SHP77 (cell line): ENCODE measurements around the gene SMIM11.
"Not testable (repeated sequence)": the region's sequence is repeated elsewhere in the genome, so short reads cannot be mapped to it uniquely, and the experiment has no call there.

Experiments used
- DNase-seq, 2 experiments: peaks; one replicate each; lab custom pipeline; 2025; lab: John Stamatoyannopoulos, UW

The SMIM11 gene, protein sequence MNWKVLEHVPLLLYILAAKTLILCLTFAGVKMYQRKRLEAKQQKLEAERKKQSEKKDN

DNA sequence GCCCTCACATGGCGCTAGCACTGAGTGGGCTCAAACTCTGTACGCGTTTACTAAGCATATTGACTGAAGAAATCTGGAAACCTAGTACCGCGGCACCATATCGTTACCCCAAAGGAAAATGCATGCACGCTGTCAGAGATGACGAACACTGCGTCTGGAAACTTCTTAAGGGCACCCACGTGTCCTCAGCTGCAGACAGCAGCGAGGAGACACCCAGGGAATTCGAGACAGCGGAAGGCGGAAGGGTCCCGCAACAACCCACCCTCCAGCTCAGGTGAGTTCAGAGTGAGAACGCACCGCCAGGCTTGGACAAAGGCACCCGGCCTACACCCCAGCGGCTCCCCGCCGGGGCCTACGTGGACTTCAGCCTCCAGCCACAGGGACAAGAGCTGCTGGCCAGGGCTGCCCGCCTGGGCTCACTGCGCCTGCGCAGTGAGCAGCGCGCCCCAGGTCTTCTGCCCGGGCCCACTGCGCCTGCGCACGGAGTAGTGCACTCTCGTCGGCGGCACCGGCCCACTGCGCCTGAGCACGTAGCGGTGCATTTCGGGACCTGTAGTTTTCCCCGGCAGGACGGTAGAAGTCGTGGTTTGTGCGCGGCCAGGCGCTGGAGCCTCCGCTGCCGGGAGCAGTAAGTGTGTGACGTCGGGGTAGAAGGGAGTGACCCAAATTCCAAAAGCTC lies at the start of gene SMIM11:
SMIM11 (plus strand) TSS at position 568 of the 679 bp plus-strand sequence. CDS start 3,998 bp downstream, outside the sequence.
- not testable (repeated sequence) for DNase-seq

DNA sequence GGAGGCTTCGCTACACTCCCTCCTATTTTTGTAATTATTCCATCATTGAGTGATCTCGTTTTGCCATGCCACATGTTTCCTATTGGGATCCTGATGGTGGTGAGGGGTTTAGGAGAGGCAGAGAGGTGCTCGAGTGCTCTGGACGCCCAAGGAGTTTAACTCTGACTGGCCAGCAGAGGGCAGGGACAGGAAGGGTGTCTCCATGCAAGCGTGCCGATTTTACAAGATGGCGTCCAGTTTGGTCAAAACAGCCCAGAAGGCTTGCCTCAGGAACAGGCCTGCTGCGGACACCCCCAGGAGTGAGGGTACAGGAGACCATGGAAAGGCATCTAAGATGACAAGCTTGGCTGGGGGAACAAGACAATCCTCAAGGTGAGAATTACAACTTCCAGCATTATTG lies 45.3 kb upstream of the SMIM11 start:
- DNase-seq = no peak

DNA sequence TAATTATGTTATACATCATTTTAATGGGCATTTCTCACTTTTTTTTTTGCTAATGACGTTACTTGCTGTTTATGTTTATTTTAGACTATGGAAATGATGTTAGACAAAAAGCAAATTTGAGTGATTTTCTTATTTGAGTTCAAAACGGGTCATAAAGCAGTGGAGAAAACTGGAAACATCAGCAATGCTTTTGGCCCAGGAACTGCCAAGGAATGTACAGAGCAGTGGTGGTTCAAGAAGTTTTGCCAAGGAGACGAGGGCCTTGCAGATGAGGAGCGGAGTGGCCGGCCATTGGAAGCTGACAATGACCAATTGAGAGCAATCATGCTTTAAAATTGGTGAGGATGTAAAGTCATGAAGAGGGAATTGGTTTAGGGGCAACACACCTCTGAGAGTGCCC lies 43.6 kb upstream of the SMIM11 start:
- DNase-seq = no peak

DNA sequence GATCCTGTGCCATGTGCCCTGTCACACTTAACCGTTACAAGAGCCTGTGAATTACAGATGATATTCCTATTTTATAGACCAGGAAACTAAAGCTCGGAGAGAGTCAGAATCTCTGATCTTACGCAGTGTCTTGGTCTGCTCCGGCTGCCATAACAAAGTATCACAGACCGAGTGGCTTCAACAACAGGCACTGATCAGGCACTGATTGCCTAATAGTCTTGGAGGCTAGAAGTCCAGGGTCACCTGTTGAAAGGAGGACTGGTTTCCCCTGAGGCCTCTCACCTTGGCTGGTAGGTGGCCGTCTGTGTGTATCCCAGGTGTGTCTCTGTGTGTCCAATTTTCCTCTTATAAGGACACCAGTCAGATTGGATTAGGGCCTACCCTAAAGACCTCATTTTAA lies 43.0 kb upstream of the SMIM11 start:
- no peak for DNase-seq

DNA sequence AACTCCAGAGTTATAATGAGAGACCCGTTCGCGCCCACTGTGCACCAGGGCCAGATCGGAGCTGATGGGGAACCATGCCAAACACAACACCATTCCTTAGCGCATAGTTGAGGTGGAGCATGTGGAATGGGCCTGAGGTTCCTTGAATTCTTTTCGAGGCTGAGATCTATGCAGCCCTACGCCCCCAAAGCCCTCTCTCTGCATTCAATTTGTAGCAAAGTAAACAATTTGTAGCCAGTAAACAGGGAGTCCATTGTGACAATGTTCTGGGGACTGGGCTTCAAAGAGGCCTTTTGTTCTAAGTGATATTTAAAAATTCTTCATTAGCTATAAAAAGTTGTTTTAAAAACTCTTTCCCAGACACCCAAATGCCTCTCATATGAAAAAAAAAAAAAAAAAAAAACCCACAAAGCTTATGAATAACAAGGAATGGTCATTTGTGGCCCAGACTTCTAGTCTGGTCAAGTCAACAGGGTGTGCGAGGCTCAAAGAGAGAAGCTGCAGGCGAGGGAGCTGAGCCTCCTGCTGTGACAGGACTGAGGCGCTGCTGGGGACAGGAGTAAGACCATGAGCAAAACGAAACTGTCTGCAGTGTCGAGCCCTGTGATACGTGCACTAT lies 42.1 kb upstream of the SMIM11 start:
- no peak for DNase-seq

DNA sequence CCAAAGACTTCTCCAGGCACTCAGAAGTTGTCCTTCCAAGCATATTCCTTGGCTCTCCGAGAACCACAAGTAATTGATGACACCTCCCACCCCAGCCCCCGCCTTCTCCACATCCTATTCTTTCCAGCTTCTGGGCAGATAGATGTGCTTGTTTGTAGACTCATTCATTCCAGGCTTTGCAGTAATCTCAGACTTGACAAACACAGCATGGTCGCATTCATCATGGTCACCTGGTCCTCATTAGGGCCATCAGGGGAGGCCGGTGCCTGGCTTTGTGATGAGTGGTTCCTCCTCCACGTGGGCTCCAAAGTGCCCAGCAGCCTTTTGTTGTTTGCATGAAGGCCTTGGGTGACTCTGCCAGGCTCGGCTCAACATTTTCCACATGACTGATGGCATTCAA lies 40.0 kb upstream of the SMIM11 start:
- DNase-seq = no peak

DNA sequence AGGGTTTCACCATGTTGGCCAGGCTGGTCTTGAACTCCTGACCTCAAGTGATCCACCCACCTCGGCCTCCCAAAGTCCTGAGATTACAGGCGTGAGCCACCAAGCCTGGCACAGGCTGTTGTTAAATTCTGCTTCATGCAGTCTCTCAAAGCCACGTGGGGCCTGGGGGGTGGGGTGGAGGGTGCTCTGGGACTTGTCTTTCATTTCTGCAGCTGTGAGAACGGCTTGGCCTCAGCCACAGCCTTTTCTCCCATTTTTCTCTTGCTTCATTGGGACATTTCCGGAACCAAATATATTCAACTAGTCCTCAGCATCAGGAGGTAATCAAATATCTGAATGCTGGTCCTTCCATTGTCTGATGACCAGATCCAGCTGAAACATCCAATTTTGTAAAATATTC lies 39.1 kb upstream of the SMIM11 start:
- DNase-seq = no peak

DNA sequence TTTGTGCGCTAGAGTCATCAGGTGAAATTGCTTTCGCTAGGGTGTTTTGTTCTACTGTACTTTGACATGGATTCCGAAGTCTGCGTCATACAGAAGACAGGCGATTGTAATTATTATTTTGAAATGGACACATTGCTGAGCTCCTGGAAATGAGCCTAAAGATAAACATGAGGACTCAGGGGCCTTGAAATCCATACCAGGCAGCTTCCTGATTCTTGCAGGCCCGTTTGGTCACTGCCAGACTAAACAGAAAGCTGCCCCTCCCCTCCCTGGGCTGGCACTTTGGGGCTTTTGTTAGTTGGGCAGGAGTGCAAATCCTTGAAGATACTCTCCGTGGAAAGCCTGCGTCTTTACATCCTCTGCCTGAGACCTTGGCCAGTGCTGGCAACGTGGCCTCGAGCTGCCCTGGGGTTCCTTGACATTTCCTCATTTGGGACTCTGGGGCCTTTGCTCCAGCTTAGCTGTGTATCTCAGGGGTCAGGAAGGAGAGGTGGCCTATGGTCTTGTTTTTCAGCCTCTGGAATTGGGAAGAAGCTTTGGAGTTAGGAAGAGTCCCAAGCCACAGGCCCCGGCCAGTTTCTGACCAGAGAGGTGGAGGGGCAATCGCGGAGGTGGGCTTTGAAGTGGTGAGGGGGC lies 38.4 kb upstream of the SMIM11 start:
- no peak for DNase-seq

DNA sequence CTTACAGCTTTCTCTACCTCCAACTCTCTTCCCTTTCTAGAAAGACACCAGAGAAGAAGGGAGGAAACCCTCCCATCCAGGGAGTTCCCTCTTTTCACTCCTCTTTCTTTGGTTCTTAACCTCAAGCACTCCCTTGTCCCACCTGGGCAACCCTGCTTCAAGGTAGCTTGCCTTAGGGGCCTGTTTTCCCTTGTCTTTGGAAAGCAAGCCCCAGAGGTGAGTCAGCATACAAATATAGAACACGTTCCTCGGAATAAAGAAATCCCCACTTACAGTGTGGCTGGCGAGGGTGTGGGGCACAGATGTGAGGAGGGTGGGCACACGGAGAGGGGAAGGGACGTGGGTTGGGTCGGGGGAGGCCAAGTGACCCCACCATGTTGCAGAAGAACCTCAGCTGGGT lies 37.6 kb upstream of the SMIM11 start:
- no peak for DNase-seq

DNA sequence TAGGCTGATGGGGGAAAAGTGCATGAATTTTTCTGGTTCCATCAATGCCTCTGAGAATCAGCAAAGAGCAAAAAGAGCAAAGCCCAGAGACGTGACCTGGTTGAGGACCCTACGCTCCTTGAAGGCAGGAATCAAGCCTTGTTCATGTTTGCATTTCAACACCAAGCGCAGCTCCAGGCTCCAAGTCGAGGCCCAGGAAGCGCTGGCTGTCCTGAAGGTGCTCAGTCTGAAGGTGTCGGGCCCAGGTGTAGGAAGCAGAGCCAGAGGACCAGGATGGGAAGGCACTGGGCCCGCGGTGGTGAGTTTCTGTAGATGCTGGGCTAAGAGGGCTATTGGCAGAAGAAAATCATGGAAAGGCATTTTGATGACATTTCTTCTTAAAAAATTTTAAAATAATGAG lies 37.1 kb upstream of the SMIM11 start:
- DNase-seq = no peak

DNA sequence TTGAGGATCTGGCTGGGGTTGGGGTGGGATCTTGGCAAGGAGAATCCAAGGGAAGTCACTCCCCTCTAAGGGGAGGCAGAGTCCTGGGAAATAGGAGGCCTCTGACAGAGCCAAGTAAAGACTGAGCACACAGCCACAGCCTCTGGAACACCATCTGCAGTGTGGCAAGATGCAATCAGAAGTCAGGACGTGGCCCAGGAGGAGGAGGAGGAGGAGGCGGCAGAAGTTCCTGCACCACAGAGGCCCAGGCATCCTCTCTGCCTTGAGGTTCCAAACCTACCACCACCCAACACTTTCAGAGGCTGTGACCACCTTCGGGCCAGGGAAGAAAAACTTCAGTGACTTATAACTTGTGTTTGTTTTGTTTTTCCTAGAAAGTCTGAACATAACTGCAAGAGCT lies 35.2 kb upstream of the SMIM11 start:
- DNase-seq = no peak

DNA sequence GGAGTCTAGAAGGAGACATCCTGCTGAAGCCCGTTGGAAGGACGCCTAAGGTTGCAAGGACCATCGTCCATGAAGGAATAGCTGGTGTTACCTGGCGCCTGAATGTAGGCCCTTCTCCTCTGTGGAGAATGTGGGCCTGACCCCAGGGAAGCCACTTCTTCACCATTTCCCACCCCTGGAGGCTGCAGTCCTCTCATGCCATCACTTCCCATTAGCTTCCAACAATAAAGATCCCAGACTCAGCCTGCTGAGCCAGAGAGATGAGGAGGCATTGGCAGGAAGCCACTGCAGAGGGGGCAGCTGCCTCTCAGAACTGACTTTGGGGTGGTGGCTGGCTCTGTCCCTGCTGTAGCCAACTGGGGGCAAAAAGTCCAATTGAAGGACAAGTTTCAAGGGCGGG lies 32.8 kb upstream of the SMIM11 start:
- no peak for DNase-seq

DNA sequence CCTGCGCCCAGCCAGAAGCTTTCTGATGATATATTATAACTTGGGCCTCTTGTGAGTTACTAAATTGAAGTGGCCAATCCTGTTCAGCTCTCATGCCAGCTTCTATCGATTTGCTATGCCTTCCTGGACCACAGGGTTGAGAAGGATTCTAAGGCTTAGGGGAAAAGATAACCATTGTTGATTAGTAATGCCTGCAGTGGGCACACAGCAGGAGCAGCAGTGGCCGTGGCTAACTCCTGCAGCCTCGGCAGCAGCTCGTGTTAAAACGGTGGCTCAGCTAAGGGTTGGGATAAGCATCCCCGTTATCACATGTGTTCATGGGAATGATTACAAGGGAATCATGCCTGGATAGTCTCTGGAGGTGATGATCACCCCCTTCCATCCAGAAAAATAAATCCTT lies 32.0 kb upstream of the SMIM11 start:
- DNase-seq = no peak

DNA sequence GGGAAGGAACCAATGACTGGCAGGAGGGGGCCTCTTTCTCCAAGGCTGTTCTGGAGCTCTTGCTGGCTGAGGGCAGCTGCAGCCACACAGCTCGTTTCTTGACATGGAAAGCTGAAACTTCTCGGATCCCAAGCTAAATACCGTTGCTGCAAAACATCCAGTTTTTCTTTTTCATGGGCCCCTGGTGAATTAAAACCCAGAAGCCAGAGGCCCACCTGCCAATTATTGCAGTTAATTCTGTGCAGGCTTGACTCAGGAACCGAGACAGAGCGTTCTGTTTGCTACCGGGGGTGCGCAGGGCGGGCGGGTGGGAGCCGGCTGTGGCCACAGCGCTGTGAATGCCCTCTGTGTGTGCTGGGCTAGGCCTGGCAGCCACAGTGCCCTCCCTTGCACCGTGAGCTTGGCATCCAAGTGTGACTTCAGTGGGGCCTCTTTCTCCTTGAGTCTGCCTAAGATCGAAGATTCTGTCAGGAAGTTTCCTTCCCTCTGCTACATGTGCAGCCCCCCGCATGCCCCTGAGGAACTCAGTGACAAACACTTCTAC lies 31.4 kb upstream of the SMIM11 start:
- DNase-seq = no peak

DNA sequence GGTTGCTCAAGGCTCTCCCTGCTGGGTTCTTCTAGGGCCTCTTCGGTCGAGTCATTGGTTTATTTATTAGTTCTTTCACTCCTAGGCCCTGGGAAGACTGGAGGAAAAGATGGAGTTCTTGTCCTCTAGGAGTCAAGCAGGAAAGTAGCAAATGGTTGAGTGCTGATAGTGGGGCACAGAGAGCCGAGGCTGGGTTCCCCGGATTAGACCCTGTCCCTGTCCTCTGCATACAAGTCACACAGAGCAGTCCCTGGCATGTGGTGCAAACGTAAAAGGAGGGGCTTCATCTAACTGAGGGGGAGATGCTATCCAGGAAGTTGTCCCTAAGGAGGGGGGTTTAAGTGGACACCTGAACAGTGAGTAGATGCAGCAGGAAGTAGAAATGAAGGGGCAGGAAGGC lies 30.7 kb upstream of the SMIM11 start:
- no peak for DNase-seq

DNA sequence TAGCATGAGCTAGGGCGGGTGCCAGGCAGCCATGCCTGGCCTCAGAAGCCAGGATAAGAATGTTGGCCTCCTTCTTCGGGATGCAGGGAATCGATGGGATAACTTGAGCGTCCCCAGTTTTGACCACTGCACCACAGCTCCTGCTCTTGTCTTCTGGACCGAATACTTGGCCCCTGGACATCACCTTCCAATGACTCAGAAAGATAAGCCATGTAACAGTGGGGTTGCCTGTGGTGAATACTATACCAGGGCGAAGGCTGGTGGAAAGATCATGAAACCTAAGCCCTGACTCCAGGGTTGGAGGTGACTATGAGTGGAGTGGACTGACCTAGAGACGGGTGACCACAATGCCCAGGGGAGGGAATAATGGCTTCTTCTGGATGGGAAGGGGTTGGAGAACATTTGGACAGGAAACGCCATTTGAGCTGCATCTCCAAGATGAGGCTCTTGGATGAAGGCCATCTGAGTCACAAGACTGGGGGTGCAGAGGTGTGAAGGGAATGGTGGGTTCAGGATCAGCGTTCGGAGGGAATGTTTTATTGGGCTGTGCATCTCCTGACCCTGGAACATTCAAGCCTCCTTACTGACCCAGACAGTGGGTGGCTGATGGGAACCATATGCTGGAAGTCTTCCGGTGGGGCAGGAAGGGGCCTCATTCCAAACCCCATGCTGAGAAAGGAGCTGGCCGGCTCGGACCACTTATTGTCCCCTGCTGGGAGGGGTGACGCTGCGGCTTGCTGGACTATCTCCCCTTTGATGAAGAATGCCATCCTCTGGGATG lies 30.0 kb upstream of the SMIM11 start:
- DNase-seq = no peak

DNA sequence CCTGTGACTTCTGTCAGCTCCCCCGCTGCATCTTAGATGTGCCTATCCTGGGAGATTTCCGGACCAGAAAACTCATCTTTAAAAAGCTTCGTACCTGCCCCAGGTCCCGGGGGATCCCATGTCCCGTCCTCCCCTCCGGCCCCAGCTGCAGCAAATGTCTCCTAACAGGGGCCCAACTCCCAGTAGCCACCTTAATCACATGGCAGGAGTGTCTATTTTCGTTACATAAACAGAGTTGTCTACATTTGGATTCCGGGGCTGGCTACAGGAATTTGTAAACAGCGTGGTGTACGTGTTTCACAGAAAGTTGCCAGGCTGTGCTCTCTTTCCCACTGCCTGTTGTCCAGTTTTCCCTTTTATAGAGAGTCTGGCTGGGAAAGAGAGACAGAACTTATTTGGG lies 29.4 kb upstream of the SMIM11 start:
- DNase-seq = no peak

DNA sequence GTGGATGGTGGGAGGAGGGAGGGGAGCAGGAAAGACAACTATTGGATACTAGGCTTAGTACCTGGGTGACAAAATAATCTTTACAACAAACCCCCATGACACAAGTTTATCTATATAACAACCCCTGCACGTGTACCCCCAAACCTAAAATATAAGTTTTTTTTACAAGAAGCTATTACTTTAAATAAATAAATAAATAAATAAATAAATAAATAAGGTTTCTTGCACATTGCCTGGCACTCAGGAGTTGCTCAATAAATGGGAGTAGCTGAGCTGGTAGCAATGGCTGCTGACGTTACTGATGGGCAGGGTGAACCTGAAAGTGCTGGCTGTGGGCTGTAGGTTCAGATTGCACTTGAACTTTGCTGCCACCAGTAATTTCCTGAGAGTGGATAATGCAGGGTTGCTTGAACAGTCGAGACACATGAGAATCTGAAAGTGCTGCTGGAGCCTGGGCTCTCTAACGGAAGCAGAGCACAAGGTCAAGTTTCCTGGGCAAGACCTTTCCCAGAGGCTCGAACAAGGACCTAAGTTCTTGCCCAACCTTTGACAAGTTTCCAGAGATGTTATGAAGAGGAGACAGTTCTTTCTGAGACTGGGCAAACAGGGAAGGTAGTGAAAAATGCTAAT lies 26.3 kb upstream of the SMIM11 start:
- no peak for DNase-seq

DNA sequence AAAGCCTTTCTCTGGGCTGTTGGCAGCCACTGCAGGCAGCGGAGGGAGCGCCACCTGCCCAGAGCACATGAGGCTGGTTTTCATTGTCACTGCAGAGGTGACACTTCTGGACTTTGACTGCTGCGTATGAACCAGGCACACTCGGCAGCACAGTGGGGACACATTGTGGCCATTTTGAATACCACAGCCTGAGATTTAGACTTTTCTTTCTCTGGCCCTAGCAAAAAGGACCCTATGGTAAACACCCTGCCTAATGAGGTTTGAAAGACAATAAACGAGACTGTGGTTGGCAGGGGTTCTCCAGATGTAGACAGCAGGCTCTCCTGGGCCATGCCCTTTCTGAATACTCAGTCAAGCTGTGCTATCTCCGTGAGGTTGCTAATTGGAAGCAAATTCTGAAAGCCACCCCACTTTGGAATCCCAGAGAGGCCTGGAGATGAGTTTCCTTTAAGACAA lies 23.5 kb upstream of the SMIM11 start:
- DNase-seq = peak; percentile 79 to 81

DNA sequence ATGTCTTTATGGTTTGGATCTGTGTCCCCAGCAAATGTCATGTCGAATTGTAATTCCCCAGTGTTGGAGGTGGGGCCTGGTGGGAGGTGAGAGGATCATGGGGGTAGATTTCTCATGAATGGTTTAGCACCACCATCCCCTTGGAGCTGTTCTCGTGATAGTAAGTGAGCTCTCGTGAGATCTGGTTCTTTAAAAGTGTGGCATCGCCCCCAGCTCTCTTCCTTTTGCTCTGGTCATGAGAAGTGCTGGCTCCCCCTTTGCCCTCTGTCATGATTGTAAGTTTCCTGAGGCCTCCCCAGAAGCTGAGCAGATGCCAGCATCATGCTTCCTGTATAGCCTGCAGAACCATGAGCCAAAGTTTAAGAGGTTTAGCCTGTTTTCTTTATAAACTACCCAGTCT lies 22.8 kb upstream of the SMIM11 start:
- DNase-seq = no peak

DNA sequence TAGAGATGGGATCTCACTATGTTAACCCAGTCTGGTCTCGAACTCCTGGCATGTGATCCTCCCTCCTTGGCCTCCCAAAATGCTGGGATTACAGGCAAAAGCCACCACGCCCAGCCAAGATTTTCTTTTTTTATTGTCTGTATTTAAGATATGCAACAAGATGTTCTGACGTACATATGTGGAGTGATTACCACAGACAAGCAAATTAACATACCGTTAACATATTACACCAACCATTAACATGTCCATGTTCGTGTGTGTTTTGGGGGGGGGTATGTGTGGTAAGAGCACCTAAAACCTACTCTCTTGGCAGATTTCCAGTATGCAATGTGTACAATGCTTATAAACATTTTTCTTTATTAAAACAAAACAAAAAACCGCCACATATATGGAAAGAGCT lies 22.1 kb upstream of the SMIM11 start:
- no peak for DNase-seq

DNA sequence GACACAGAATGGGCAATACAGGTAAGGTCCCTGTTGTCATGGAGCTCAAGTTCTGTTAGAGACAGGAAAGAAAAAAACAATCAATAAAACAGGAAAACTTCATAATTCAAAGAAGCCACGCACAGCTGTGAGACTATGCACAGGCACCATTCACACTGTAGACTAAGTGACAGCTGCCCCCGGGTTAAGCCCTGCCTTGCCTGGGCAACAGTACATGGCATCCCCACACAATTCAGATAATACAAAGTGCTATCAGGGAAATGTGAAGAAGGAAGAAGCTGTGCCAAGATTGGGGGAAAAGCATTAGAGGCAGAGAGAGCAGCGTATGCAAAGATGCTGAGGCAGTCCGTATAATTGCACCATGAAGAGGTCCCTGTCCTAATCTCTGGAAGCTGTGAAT lies 20.5 kb upstream of the SMIM11 start:
- DNase-seq = no peak
